CD4-positive, alpha-beta T cell treated with Interleukin-21 for 1 hour (primary cell): Measurements from ENCODE around the gene KLK11.

Experiments used
- DNase-seq: peaks from one replicate; pipeline ENCODE4 v3.0.0-alpha.2; 2020

The KLK11 gene

GRCh38 chr19:51027126-51027806 lies 850 bp upstream of the KLK11 start:
- DNase-seq, result no peak

DNA sequence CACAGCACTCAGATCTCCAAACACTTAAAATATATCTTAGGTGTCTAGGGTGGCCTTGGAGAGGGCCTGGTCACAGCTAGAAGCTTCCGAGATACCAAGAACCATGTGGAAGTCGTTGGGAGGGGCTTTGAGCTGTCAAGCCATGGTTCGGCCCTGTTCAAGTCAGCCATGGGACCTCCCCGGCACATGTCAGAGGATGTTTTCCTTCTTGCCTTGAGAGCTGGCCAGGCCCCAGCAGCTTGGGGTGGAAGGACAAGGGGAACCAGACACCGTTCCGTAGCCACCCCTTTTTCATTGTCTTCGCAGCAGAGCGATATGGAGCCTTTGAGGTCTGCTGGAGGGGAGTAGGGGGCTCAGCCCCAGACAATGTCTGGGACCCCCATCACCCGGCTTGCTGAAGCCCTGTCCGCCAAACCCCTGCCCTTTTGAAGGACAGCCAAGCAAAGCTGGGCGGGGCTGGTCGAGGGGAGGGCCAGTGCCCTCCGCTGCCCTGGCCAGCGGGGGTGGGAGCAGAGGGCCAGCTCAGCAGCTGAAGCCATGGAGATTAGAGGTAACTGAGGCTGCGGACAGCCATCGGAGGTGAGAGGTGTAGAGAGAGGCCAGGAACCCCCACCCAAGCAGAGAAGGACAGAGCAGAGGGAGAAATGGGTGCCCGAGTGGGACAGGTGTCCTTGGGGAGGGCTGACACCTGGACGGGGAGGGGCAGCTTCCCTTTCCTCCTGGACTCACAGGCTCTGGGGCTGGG lies 435 bp downstream of the KLK11 start:
- no peak for DNase-seq

- DNase-seq, result no peak
Observed at GRCh38 chr19:51025401-51025800, 1.0 kb downstream of the KLK11 start.

- no peak for DNase-seq
Observed at GRCh38 chr19:51024924-51025323, 1.5 kb downstream of the KLK11 start.

DNA sequence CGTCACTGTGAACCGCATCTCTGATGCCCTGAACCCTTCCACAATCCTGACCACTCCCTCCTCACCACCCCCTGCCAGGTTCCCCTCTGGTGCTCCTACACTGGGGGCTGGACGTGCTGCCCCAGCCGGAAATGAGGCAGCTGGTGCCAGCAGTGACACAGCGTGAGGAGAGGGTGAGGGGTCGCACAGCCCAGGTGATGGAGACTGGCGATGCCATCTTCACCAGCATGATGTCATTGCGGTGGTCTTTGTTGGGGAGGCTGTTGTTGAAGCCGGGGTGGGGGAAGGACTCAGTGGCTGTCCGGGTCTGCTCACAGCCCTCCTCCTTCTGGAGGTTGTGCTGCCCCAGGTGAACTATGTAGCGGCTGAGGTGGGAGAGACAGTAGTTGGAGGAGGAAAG lies 2.5 kb downstream of the KLK11 start:
- DNase-seq, result no peak

- DNase-seq, result no peak
Observed at GRCh38 chr19:51022526-51022925, 3.9 kb downstream of the KLK11 start.

- DNase-seq, result peak; percentile 25
Observed at GRCh38 chr19:51020988-51021651, 5.3 kb downstream of the KLK11 start.

DNA sequence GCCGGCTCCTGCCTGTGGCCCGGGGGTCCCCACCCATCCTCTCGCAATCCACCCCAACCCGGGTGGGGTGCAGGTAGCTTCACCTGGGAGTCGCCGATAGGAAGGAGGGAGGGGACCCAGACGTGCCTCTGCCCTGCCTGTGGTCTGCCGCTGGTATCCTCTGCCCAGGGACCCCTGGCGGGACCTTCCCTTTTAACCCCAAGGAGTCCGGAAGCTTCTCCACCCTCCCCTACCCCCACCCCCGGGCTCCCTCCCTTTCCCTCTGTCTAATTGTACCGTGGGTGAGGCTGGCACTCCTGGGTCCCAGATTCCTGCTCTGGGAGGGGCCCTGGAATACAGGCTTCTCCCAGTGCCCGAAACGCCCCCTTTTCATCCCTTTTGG lies 6.9 kb downstream of the KLK11 start, which contains the start of gene KLK10:
TSS of gene KLK10 (minus strand) at position 166 of the 382 bp plus-strand sequence. CDS start 579 bp downstream, outside the sequence.
- no peak for DNase-seq

- DNase-seq, result no peak
Observed at GRCh38 chr19:51018745-51019543, 7.5 kb downstream of the KLK11 start.

DNA sequence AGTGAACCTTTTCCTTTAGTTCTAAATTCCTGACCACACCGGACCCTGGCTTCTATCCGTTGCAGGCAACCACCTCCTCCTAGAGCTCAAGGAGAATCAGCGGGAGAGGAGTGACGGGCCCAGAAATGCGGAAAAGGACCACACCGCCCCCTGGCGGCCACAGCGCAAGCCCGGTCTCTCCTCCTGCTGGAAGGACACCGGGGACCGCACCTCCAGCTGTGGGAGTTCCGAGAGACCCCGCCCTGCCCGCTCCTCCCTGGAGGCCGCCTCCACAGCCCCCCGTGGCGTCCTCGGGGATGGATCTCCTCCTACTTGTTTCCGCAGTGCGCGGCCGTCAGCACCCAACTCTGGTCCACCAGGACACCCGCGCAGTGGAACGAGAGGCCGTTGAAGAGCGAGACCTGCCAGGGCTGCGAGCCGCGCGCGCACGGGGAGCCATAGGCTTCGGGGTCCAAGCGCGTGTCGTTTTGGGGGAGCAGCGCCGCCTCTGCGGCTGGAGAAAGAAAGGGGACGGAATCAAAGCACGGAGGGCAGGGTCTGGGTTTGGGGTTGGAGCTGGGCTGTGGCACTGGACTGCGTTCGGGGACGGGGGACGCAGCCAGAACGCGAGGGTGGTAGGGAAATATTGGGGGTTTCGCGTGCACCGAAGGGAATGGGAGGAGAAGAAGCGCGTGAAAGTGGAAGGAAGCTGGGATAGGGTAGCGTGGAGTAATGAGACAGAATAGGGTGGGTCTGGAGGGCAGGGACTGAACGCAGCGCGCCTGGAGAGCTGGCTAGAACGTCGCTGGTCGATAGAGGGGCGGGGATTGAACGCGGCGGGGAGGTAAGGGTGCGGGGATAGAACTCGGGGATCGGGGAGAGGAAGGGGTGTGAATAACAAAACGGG lies 9.4 kb downstream of the KLK11 start:
- peak; percentile 48 for DNase-seq

DNA sequence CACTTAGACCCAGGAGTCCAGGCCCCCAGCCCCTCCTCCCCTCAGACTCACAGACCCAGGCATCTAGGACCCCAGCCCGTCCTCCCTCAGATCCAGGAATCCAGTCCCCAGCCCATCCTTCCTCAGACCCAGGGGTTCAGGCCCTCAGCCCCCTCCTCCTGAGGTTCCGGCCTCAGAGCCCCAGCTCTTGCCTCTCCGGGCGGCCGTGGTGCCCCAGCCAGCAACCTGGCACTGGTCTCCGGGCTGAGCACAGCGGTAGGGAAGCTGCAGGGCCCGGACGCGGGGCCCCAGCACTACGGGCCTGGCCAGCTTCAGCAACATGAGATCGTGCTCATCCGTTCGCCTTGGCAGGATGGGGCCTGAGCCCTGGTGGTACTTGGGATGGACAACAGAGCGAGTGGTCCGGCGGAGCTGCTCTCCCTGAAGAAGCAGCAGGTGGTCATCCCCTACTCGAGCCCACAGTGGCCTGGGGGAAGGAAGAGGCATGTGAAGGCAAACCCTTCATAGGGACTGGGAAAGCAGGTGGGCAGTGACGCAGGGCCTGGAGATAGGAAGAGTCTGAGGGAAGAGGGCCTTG lies 10.6 kb downstream of the KLK11 start:
- no peak for DNase-seq

GRCh38 chr19:51014242-51014641 lies 12.2 kb downstream of the KLK11 start:
- DNase-seq, result no peak

DNA sequence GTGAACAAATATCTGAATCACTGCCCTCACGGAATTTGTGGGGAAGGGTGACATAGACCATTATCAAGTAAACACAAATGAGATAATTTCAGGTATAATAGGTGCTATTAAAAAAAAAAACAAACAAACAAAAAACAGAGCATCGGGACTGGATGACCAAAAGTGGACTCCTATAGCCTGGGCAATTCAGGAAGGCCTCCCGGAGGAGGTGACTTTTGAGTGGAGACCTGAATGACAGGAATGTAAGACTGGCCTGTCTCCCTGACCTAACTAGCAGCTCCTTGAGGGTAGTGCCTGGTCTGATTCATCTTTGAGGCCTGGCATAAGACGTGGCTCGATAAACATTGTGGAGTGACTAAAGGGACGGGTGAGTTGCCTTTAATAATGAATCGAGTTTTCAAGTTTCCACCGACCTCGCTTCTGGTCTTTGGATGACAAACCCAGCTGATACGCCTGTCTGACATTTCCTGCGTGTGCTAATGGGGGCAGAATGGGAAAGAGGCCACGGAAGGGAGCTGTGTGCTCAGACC lies 13.7 kb downstream of the KLK11 start:
- no peak for DNase-seq

DNA sequence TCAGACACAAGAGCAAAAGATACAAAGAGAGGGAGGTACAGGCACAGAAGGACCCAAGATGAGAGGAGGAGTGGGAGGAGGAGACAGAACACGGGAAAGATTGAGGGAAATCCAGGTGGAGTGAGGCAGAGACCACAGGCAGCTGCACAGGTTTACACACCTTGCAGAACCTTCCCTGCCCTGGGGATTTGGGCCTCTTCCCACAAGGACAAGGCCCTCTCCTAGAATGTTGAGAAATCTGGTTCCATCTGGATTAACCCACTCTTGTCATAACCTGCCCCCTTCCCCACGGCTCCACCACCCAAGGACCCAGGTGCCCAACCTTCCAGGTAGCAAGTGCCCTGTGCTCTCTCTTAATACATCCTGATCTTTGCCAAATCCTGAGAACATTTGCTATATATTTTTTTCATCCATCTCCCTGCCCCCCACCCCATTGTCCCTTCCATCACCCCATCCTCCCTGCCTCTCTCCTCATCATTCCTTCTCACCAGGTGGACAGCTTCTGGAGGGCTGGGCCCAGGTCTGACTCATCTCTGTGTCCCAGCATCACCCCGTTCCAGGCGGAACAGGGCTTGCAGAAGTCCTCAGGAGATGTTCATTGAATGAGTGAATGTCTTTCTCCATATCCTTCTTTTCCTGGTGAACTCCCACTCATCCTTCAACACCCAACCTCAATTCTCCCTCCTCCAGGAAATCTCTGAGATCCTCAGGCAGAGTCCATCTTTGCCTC lies 16.2 kb downstream of the KLK11 start:
- no peak for DNase-seq

GRCh38 chr19:51009061-51009891 lies 17.1 kb downstream of the KLK11 start:
- no peak for DNase-seq

- no peak for DNase-seq
Observed at GRCh38 chr19:51007488-51007887, 18.9 kb downstream of the KLK11 start.

GRCh38 chr19:51006406-51006805 lies 20.0 kb downstream of the KLK11 start:
- no peak for DNase-seq

DNA sequence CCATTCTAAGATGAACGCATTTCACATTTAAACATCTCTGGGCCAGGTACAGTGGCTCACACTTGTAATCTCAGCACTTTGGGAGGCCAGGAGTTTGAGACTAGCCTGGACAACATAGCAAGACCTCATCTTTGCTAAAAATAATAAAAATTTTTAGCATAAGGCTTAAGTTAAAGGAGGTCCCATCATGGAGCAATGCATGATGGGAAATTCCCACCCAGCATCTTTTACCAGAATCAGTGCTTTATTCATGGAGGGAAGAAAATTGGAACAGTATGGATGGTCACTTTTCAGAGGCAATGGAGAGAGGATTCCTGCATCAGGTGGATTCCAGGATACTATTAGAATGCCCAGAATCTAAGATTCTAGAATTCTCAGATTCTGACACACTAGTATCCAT lies 21.2 kb downstream of the KLK11 start:
- DNase-seq, result no peak

DNA sequence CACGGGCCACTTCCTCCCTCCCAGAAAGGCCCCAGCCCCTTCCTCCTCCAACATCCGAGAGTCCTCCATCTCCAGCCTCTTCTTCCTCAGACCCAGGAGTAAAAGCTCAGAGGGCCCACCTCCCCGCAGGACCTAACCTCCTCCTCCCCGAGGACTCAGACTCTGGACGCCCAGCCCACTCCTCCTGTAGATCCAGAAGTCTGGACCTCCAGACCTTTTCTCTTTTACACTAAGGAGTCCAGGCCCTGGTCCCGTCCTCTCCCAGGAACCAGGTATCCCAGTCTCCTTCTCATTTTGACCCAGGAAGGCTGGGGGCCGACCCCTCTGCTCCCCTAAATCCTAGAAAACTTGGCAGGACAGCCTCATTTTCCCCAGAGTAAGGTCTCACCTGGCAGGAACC lies 23.1 kb downstream of the KLK11 start:
- no peak for DNase-seq
